Activated naive CD8-positive, alpha-beta T cell treated with anti-CD3 and anti-CD28 coated beads, Interleukin-2, amount 10 ng/mL, durations not matched to agents 7 days and 5 days (primary cell): ENCODE data around the gene MRPL46. TPM values are rescaled to one million over a fixed set of nuclear protein-coding genes. Genes with fewer than 3 reads are reported as not detected.

ENCODE experiments used
- ATAC-seq: fragments of 150-1000 bp; cut with Tn5 transposase; one replicate; pipeline ENCODE4 v1.10.0; 2021; ENCODE audit warnings: low read depth, moderate library complexity
- POLR2A ChIA-PET: fragments of 350-600 bp; sonication (Branson Sonifier 250); formaldehyde crosslinking; loops from one replicate; lab custom pipeline; 2021; ENCODE audit warnings: antibody characterized with exemption; lab: Charles Lee
- DNase-seq: peaks from one replicate; pipeline ENCODE4 v3.0.0; 2021
- H3K27ac Mint-ChIP-seq: one replicate; pipeline ENCODE4 v1.8.0; 2022; ENCODE audit warnings: mild to moderate bottlenecking, mixed read lengths
- H3K27me3 Mint-ChIP-seq: one replicate; pipeline ENCODE4 v1.8.0; 2022; ENCODE audit warnings: mild to moderate bottlenecking, moderate library complexity, mixed read lengths
- H3K36me3 Mint-ChIP-seq: one replicate; pipeline ENCODE4 v1.8.0; 2021; ENCODE audit warnings: mild to moderate bottlenecking, mixed read lengths
- H3K4me1 Mint-ChIP-seq: one replicate; pipeline ENCODE4 v1.8.0; 2021; ENCODE audit warnings: mixed read lengths
- H3K4me3 Mint-ChIP-seq: one replicate; pipeline ENCODE4 v1.8.0; 2022; ENCODE audit warnings: mild to moderate bottlenecking, moderate library complexity, mixed read lengths
- H3K9me3 Mint-ChIP-seq: one replicate; pipeline ENCODE4 v1.8.0; 2021; ENCODE audit warnings: mixed read lengths
- total RNA-seq, 2 experiments: library from RNA; stranded (reverse); gene quantifications; one replicate each; pipeline ENCODE4 v1.2.3, GENCODE V29; 2021

Gene MRPL46
- total RNA-seq, 2 experiments from 2014 or later = 28.4 to 29.2 TPM

GRCh38 chr15:88419830-88420229 lies 47.4 kb downstream of the MRPL46 start:
- POLR2A ChIA-PET = no interaction called here
- Mint-ChIP-seq H3K4me1 (no peaks in the 10 kb centered on the region), H3K27ac (no peak overlapping the region), H3K36me3 (no peaks in the 10 kb centered on the region), H3K4me3 (no peak overlapping the region), H3K27me3 (peaks cover 34% of the 10 kb centered on the region), H3K9me3 (peaks cover 4% of the 10 kb centered on the region)
- ATAC-seq (no peak), DNase-seq (no peak)

Other genes starting within 250 kb of the MRPL46 start
- gene NTRK3, start 210.6 kb downstream of the MRPL46 start, total RNA-seq = not detected
- 10 to 100 TPM; 54.9 to 55.7 TPM for gene MRPS11, start 320 bp upstream of the MRPL46 start, total RNA-seq
- gene DET1, start 79.3 kb upstream of the MRPL46 start, total RNA-seq = 1 to 10 TPM; 4.4 to 4.8 TPM
- gene AEN, start 154.0 kb upstream of the MRPL46 start, total RNA-seq = 10 to 100 TPM; 38.2 to 42.5 TPM
- gene ISG20, start 171.6 kb upstream of the MRPL46 start, total RNA-seq = 100 to 1,000 TPM; 209 to 215 TPM